HG03139 (cell line): ENCODE results near the gene ABO.
"Not testable (repeated sequence)": the region's sequence is repeated elsewhere in the genome, so short reads cannot be mapped to it uniquely, and the experiment has no call there.

Source experiments
- ATAC-seq: cut with Tn5 transposase; IDR thresholded peaks from one replicate; pipeline ENCODE4 v1.9.1; 2021; ENCODE audit not compliant: unreplicated experiment

ABO gene

DNA sequence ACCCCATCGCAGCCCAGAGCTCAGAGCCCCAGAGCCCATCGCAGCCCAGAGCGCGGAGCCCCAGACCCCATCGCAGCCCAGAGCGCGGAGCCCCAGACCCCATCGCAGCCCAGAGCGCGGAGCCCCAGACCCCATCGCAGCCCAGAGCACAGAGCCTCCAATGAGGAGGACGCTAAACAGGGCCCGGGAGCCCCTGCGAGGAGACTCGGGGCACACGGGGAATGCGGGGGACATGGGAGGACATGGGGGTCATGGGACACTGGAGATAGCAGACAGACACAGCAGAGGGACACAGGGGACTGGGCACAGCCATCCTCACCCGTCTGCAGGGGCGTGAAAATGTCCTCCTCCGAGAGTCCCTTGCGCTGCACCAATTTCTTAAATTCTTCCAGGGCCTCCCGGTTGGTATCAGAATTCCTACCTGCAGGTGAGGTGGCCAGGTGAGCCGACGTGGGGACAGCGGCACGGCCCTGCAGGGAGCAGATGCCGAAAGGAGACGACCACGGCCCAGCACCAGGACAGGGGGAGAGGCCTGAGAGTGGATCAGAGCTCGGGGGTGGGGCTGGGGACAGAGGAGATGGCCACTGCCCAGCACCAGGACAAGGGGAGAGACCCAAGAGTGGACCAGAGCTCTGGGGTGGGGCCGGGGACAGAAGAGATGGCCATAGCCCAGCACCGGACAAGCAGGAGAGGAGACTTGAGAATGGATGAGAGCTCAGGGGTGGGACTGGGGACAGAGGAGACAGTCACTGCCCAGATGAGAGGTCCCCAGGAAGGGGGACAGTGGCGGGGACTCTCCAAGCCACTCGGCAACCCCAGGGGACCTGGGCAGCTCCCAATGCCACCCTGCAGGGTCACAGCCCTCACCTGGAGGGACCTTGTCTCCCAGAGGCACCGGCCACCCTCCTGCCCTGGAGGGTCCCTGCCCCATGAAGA is 68.7 kb downstream of the ABO start:
- ATAC-seq = no peak

DNA sequence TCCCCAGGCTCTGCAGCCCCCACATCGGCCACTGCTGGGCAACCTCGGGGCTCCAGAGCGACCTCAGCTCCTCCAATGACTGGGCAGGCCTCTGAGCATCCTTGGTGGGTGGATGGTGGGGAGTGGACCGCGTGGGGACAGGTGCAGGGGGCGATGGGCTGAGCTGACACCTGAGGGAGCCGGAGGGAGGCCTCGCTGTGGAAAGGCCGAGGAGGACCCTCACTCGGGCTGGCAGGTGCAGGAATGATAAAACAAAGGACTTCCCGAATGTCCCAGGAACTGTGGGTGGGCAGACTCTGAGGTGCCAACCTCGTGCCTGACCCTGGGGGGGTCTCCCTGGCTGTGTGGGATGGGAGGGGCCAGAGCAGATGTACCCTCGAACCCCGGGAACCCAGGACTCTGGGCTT is 69.5 kb downstream of the ABO start:
- not testable (repeated sequence) for ATAC-seq
